NCI-H774 (cell line): Measurements from ENCODE around the gene CDCA5.

Experiments
- DNase-seq: peaks from one replicate; lab custom pipeline; 2025; lab: John Stamatoyannopoulos, UW

The CDCA5 gene

DNA sequence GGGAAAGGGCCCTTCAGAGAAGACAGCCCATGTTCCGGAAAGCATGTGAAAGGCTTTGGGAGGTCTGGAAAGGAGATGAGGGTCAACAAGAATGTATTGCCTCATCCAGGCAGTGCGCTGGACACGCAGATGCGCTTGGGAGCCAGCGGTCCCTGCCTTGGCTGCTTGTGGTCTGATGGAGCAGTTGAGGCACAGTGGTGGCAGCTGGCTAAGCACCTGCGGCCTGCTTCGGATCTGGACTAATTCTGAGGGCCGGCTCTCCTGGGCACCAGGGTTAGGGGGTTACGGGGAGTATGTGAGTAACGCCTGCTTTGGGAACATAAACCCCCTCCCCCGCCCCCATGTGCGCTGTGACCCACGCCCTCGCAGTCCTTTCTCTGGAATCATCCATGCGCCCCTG is 23.2 kb upstream of the CDCA5 start:
- DNase-seq = no peak

DNA sequence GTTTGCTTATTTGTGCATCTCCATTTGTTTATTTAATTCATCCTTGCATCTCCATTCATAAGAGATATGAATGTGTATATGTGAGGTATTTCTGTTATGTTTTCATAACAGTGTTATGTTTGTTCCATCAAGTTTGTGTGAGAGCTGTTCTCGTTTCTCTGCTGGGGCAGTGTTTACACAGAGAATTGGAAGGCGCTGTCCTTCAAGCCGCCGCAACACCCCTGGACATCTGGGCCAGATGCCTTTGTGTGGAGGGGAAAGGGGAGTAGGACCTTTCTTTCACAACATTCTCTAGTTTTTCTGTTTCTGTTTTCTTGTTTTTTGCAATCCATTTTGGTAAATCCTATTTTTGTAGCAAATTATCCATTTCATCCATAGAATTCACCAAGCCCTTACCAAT is 20.8 kb upstream of the CDCA5 start:
- no peak for DNase-seq

DNA sequence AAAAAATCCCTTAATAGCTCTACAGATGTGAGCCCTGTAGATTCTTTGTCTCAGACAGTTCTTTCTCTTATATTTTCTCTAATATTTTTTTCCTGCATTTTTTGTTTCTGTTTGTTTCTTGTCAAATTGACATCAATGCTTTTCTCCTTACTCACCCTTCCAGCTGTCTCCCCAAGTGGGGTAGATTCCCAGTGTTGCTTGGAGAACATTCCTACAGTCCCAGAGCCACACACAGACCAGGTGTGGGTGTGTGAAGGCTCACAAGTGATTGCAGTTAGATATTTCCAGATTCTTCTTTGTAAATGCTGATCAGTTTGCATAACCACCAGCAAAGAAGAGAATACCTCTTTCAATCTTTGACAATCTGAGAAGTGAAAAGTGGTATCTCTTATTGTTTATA is 19.6 kb upstream of the CDCA5 start:
- DNase-seq = no peak

DNA sequence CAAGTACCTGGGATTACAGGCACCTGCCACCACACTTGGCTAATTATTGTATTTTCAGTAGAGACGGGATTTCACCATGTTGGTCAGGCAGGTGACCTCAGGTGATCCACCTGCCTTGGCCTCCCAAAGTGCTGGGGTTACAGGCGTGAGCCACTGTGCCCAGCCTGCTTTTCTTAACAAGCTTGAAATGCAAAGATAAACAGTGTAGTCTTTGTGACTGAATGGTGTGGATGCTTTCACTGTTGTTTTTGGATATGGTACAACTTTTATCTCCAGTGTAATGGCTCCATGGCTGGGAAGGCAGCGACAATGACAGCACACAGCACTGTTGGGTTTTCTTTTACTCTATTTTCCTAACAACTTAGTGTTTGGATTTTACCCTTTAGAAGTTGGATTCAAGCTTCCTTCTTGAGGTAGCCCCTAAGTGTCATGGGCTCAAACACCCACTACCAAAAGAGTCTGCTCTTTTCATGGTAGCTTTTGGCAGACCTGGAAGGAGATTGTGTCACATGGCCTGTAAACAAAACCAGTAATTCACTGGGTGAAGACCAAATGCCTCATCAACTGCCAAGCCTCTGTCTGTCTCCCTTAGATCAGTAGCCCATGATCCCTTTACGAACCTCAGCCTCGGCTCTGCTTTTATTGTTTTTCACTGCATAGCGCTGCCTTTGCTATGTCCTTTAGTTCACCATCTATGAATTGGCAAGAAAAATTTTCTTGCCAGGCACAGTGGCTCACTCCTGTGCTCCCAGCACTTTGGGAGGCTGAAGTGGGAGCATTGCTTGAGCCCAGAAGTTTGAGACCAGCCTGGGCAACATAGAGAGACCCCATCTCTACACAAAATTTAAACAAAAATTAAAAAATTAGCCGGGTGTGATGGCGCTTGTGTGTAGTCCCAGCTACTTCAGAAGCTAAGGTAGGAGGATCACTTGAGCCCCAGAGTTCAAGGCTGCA is 18.6 kb upstream of the CDCA5 start:
- peak; percentile 76 for DNase-seq

DNA sequence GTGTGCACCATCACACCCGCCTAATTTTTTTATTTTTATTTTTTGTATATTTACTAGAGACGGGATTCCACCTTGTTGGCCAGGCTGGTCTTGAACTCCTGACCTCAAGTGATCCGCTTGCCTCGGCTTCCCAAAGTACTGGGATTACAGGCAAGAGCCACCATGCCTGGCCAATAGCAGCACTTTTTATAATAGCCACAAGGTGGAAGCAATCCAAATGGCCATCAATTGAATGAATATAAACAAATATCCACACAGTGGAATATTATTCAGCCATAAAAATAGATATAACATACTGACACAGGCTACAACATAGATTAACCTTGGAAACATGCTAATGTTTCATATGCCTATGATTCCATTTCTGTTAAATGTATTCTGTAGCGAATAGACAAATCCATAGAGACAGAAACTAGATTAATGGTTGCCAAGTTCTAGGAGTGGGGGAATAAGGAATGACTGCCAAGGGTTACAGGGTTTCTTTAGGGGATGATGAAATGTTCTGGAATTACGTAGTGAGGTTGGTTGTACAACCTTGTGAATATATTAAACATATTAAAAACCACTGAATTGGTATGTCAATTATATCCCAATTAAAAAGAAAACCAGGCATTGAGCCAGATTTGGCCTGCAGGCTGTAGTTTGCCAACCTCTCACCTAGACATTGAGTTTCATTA is 17.0 kb upstream of the CDCA5 start:
- DNase-seq = no peak

DNA sequence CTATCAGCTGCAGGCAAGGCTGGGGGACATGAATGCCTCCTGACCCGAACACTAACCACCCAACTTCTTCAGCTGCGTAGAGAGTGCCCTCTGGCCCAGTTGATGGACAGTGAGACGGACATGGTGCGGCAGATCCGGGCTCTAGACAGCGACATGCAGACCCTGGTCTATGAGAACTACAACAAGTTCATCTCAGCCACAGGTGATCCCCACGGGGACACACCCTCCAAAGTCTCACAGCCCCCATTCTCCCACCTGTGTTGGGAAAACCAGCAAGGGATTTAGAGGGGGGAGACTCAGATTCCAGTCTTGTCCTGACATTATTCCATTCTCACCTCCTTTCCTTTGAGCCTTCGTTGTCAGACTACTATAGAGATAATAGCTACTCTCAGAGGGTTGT is 13.1 kb upstream of the CDCA5 start:
- no peak for DNase-seq

DNA sequence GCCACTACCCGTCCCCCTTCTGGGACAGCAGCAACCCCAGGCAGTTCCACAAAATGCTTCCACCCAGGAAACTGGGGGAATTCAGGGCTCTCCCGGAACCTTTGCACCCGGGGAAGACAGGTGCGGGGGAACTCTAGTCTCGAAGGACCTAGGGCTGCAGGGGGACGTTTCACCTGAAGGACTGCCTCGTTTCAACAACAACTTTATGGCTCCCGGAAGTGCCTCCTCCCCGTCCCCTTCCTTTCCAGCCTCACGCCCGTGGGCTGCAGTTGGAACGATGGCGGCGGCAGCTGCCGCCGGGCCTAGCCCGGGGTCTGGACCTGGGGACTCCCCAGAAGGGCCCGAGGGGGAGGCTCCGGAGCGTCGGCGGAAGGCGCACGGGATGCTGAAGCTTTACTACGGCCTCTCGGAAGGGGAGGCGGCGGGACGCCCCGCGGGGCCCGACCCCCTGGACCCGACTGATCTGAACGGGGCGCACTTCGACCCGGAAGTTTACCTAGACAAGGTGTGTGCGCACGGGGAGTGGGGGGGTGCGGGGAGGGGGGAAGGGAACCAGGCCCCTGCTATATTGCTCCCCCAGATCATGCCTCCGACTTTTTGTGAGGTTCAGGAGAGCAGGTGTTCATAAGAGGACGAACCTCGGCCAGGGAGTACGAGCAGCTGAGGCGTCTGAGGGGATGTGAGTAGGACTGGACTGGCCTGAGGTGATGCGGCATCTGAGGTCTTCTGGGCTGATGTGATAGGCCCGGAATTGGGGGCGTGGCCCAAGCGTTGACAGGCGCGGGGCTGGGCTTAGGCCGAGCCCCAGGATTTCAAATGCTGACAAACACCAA is 12.3 kb upstream of the CDCA5 start, which contains the start of gene VPS51:
Gene VPS51 (plus strand): TSS at position 241 of the 833 bp plus-strand sequence. CDS start 37 bp downstream, at position 278.
- peak; percentile 93 for DNase-seq

DNA sequence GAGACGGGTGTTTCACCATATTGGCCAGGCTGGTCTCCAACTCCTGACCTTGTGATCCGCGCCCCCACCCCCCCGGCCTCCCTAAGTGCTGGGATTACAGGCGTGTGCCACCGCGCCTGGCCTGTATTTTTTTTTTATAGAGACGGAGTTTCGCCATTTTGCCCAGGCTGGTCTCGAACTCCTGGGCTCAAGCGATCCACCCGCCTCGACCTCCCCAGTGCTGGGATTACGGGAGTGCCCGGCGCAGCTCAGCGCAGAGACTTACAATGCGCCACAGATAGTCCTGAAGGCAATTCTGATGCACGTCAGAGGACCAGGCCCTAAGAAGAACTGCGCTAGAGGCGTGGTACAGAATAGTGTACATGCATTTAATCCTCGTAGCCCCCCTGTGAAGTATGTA is 11.6 kb upstream of the CDCA5 start:
- no peak for DNase-seq

DNA sequence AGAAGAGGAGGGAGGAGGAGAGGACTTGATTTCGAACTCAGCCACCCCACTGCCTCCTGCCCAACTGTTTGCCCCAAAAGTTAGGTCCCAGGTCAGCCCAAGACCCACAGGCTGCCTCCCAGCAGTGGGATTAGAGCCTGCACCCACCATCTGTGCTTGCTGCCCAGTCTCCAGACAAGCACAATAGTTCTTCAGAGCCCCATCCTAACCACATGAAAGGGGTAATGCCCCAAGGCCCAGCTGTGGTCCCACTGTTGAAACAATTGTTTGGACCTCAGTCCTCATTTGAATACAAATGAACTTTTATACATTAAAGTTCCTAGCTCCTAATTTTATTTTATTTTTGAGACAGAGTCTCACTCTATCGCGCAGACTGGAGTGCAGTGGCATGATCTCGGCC is 6.8 kb upstream of the CDCA5 start:
- DNase-seq = no peak

DNA sequence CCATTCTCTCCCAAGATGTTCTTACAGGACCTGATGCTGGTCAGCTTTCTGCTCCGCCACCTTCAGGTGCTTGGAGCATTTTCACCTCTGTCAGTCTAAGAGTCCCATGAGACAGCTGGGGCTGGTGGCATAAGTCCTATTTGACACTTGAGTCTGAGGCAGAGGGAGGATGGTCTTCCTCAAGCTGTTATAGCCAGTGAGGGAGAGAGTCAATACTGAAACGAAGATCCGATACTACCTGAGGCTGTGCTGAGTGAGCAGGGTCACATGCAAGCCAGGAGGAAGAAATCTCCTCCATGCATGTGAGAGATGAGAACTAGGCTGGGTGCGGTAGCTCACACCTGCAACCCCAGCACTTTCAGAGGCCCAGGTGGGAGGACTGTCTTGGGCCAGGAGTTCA is 5.8 kb upstream of the CDCA5 start:
- no peak for DNase-seq

DNA sequence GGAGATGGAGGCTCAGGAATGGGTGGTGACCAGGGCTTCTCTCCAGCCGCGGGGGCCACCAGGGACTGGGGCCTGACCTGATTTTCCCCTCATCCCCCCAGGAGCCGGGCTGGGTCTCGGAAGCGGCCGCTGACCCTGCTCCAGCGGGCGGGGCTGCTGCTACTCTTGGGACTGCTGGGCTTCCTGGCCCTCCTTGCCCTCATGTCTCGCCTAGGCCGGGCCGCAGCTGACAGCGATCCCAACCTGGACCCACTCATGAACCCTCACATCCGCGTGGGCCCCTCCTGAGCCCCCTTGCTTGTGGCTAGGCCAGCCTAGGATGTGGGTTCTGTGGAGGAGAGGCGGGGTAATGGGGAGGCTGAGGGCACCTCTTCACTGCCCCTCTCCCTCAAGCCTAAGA is 4.0 kb upstream of the CDCA5 start:
- no peak for DNase-seq

DNA sequence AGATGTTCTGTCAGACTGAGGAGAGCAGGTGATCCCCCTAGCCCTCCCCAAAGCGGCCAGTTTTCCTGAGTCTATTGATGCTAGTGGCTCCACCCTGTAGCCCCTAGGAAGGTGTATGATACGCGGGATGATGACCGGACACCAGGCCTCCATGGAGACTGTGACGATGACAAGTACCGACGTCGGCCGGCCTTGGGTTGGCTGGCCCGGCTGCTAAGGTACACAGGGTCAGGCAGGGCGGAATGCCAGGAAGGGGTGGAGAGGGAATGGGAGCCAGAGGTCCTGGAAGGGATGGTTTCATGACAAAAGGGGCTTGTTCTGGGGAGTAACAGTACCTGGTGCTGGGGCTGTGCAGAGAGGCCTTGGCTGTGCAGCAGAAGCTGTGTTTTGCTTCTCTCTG is 3.4 kb upstream of the CDCA5 start:
- no peak for DNase-seq

DNA sequence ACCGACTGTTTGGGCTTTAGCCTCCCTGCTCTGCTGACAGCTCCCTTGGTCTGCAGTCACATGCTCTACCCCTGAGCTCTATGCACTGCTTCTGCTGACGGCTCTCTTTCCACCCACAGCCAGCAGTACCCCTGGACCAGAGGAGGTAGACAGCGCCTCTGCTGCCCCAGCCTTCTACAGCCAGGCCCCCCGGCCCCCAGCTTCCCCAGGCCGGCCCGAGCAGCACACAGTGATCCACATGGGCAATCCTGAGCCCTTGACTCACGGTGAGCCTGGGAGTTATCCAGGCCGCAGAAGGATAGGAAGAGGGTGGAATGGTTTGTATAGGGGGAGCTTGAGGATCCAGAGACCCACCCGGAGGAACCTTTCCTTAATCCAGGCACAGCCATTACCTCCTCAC is 3.0 kb upstream of the CDCA5 start:
- DNase-seq = no peak

DNA sequence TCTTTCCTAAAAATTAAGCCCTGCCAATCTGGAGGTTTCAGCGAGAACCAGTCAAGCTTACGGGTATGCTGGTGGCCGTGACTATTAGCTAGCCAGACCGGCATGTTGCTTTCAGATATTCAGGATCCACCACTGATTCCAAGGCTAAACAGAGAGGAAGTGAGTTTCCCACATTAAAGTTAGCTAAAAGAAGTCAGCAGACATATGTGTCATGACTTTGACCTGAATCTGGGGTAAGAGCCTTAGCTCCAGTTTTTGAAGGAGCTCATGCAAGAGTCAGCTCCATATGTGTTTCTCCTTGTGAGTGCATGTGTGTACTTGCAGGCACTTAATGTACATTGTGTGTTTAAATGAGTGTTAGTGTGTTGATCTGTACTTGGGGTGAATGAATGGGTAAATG is 1.6 kb upstream of the CDCA5 start:
- DNase-seq = no peak

DNA sequence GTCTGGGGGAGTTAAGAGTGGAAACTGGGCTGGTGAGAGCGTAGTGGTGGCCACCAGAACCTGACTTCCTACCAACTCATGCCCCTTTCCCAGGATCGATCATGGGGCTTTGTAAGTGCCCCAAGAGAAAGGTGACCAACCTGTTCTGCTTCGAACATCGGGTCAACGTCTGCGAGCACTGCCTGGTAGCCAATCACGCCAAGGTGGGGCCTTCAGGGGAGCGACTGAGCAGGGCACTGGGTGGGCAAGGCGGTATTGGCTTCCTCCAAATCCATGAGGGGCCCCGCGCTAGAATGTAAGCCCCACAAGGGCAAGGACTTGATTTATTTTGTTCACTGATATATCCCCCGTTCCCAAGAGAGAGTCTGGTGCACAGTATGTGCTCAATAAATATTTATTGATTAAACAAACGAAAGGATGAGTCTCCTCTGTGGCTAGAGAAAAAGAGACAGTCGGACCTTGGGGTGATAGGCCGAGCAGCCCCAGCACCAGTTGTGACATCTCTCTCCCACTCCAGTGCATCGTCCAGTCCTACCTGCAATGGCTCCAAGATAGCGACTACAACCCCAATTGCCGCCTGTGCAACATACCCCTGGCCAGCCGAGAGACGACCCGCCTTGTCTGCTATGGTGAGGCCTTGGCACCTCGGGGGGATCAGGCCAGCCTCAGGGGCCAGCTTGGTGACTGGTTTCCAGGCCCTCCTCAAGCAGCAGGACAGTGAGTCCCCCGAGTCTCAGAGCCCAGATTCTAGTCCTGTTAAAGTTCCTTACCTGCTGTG is 947 bp upstream of the CDCA5 start:
- no peak for DNase-seq

DNA sequence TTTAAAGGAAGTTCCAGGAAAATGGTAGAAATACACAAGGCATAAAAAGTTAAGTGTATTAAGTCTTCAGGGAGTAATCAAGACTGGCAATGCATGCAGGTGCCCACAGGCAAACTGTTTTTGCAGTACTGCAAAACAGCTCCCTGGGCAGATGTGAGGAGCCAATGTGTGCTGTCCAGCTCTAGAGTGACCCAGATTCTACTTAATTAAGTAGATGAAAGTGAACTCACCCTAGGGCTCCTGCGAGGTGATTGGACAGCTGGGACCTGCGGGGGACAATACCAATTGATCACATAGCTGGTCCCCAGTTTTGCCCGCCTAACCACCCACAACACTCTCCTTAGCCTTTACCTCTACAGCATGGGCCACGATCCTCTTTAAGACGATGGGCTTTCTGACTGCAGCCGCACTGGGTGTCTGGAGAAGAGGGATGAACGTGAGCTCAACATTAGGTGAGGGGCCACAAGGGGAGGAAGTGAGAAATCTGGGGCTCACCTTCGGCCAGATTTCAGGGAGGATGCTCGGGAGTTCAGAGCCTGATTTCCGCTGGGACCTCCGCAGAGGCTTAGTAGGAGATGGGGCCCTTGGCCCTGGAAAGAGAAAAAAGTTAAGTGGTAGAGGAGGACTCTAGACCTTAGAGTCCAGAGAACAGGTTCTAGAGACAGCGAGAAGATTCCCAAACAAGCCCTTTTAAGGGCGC is 556 bp downstream of the CDCA5 start:
- no peak for DNase-seq

DNA sequence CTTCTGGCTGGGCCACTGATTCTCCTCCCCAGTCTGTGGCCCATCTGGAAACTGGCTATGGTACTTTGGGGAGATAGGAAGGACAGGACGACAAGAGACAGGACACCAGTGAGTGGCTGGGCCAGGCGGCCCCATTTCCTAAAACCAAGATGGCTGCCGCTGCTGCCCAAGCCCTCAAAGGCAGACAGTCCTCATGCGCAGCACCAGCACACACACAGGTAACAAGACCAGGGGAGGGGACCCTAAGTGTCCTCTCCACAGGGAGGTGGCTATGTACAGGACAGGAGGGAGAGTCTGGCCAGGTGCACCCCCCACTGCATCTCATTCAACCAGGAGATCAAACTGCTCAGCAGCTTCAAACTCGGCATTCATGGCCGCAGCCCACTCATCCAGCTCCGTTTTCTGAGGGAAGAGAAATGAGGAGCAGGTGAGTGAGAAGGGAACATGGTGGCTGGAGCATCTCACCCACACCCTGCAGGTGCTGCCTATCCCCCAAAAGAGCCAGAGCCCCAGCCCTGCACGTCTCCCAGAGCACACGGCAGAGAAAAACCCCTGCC is 5.0 kb downstream of the CDCA5 start:
- no peak for DNase-seq

DNA sequence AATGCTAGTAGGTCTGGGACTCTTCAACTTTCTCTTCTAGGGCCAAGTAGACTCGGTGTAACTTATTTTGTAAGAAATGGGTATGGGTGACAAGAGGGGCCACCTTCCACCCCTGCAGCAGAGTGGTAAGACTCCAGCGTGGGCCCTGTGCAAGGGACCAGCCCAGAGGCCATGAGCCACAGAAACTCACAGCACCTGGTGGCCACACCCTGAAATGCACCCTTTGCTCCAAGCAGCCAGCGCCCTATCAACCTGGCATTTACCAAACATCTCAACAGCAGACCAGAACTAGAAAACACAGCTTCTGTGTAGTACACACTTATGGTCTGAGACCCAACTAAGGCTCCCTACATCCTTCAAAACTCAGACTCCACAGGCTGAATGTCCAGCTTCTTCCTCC is 5.7 kb downstream of the CDCA5 start:
- DNase-seq = no peak

DNA sequence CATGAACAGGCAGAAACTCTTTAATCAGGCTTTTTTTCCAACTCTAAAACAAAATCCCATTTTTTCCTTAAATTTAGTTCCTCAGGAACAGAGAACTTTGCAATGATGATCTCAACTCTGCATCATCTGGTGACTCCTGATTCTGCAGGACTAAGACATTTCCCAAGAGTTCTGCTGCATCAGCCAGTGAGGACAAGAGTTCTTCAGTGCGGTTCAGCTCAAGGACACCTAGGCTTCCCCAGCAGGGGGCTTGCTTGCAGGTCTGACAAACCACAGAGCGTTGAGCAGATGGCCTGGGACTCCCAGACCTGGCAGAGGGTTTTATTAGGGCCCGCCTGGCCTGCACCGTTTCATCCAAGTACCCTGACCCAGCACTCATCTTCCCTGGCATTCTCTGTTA is 6.4 kb downstream of the CDCA5 start:
- no peak for DNase-seq

DNA sequence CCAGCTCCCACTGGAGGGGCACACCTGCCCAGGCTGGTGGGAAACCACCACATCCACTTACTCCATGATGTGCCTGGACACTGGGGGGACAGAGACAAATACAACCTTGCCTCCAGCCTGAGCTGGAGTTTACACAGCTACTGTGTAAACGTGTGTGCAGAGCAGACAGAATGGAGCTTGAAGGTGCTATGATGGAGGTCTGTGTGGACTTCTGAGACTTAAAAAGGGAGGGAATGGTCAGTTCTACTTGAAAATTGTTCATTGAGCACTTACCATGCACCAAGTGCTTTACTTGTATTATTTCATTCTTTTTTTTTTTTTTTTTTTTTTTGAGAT is 11.2 kb downstream of the CDCA5 start:
- DNase-seq = no peak
